ENCODE results near the gene CDHR2. TPM values are rescaled to one million over a fixed set of nuclear protein-coding genes. Genes with fewer than 3 reads are reported as not detected.
A peak's percentile ranks its signal among the peaks of the same experiment; 100 is the strongest.
"Not testable (repeated sequence)": the region's sequence is repeated elsewhere in the genome, so short reads cannot be mapped to it uniquely, and the experiment has no call there.

The CDHR2 gene
- total RNA-seq, 1 donor from 2014 or later, result 0.45 TPM

DNA sequence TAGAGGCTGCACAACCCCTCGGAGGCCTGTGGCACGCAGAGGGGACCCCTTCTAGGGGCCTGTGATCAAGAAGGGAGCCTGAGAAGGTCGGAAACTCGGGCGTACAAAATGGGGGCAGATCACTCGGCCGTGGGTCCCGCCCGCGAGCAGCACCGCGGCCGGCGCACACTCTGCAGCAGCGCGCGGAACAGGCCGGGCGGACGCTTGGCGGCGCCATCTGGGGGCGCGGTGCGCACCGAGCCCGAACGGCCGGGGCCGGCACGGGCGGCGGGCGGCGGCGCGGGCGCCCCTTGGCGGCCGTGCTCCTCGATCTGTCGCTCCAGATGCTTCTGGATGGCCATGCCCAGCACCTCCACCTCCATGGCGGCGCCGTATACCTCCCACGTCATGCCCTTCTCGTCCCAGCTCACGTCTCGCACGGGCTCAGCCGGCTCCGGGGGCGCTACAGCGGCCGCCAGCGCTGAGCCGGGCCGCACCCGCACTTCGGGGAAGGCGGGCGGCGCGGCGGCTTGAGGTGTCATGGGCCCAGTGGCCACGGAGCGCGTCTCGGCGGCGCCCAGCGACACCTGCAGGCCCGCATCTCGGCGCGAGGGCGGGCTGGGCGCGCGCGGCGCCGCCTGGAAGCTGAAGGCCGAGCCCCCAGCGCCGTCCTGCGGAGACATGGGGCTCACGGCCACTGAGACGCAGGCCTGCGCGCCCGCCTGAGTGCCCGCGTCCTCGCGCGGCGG, 47.7 kb downstream of the CDHR2 start:
- Mint-ChIP-seq H3K36me3 (no peaks in the 10 kb centered on the region), H3K4me3 (peak overlapping the region; percentile 36), H3K9me3 (no peaks in the 10 kb centered on the region), H3K4me1 (no peaks in the 10 kb centered on the region), H3K27ac (no peak overlapping the region), H3K27me3 (ENCODE audit: low read depth) (peaks cover 40% of the 10 kb centered on the region)
- TF ChIP-seq, protein P1, sequence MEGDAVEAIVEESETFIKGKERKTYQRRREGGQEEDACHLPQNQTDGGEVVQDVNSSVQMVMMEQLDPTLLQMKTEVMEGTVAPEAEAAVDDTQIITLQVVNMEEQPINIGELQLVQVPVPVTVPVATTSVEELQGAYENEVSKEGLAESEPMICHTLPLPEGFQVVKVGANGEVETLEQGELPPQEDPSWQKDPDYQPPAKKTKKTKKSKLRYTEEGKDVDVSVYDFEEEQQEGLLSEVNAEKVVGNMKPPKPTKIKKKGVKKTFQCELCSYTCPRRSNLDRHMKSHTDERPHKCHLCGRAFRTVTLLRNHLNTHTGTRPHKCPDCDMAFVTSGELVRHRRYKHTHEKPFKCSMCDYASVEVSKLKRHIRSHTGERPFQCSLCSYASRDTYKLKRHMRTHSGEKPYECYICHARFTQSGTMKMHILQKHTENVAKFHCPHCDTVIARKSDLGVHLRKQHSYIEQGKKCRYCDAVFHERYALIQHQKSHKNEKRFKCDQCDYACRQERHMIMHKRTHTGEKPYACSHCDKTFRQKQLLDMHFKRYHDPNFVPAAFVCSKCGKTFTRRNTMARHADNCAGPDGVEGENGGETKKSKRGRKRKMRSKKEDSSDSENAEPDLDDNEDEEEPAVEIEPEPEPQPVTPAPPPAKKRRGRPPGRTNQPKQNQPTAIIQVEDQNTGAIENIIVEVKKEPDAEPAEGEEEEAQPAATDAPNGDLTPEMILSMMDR (IDR thresholded peaks at IDR 0.05; ENCODE audit: unreplicated experiment), result no peak
- no peak for DNase-seq (ENCODE audit: low spot score in 2 of 2, unreplicated experiment in 2 of 2)

- H3K27ac Mint-ChIP-seq, result no peak overlapping the region
- H3K4me3 Mint-ChIP-seq, result no peak overlapping the region
- no peaks in the 10 kb centered on the region for H3K9me3 Mint-ChIP-seq
- TF ChIP-seq, protein P1 (IDR thresholded peaks at IDR 0.05; ENCODE audit: unreplicated experiment), result no peak
- no peaks in the 10 kb centered on the region for H3K36me3 Mint-ChIP-seq
- H3K27me3 Mint-ChIP-seq (ENCODE audit: low read depth), result peaks cover 47% of the 10 kb centered on the region
- no peak for DNase-seq (ENCODE audit: low spot score in 2 of 2, unreplicated experiment in 2 of 2)
- H3K4me1 Mint-ChIP-seq, result no peaks in the 10 kb centered on the region
Observed at GRCh38 chr5:176597417-176598389, 48.6 kb downstream of the CDHR2 start.

GRCh38 chr5:176599749-176600430, 50.7 kb downstream of the CDHR2 start:
- H3K27ac Mint-ChIP-seq; DNase-seq (ENCODE audit: low spot score in 2 of 2, unreplicated experiment in 2 of 2); H3K4me3 Mint-ChIP-seq; H3K4me1 Mint-ChIP-seq; H3K36me3 Mint-ChIP-seq; H3K9me3 Mint-ChIP-seq: not testable (repeated sequence)
- H3K27me3 Mint-ChIP-seq (ENCODE audit: low read depth), result peaks cover 45% of the 10 kb centered on the region

GRCh38 chr5:176601901-176602482, 52.9 kb downstream of the CDHR2 start:
- DNase-seq (ENCODE audit: low spot score in 2 of 2, unreplicated experiment in 2 of 2), result no peak
- Mint-ChIP-seq H3K36me3 (no peaks in the 10 kb centered on the region), H3K9me3 (no peaks in the 10 kb centered on the region), H3K27me3 (ENCODE audit: low read depth) (peaks cover 30% of the 10 kb centered on the region), H3K4me1 (no peaks in the 10 kb centered on the region), H3K27ac (no peak overlapping the region), H3K4me3 (no peak overlapping the region)
- TF ChIP-seq, protein P1 (IDR thresholded peaks at IDR 0.05; ENCODE audit: unreplicated experiment), result no peak

- no peak overlapping the region for H3K27ac Mint-ChIP-seq
- no peaks in the 10 kb centered on the region for H3K4me1 Mint-ChIP-seq
- DNase-seq (ENCODE audit: low spot score in 2 of 2, unreplicated experiment in 2 of 2), result no peak
- TF ChIP-seq, protein P1 (IDR thresholded peaks at IDR 0.05; ENCODE audit: unreplicated experiment), result no peak
- H3K9me3 Mint-ChIP-seq, result no peaks in the 10 kb centered on the region
- peaks cover 27% of the 10 kb centered on the region for H3K27me3 Mint-ChIP-seq (ENCODE audit: low read depth)
- no peaks in the 10 kb centered on the region for H3K36me3 Mint-ChIP-seq
- H3K4me3 Mint-ChIP-seq, result no peak overlapping the region
Observed at GRCh38 chr5:176603091-176603490, 53.9 kb downstream of the CDHR2 start.

Measured in mesothelial cell of epicardium (in vitro differentiated cells).